ENCODE measurements around the gene DPYD.

Gene DPYD

GRCh38 chr1:97314685-97315084 lies 606.1 kb downstream of the DPYD start:
- no peak overlapping the region for H3K4me2 ChIP-seq (ENCODE audit: insufficient read depth, low read length, poor library complexity, severe bottlenecking)
- H3K79me1 ChIP-seq (ENCODE audit: low read depth, low read length): no peaks in the 10 kb centered on the region
- H3K4me3 ChIP-seq (ENCODE audit: low read length in 2 of 2): no peak overlapping the region
- WGBS, 2 donors (ENCODE audit: extremely low coverage in 2 of 2, insufficient read length in 2 of 2, insufficient replicate concordance in 1 of 2): no CpG with 5 or more reads among the region's 4 CpGs
- H3K18ac ChIP-seq (ENCODE audit: low read length): no peak overlapping the region
- H2AK5ac ChIP-seq (ENCODE audit: low read depth, low read length): no peak overlapping the region
- H2BK5ac ChIP-seq (ENCODE audit: low read length): no peak overlapping the region
- no peak overlapping the region for H2AFZ ChIP-seq (ENCODE audit: low read length)
- H3K4ac ChIP-seq (ENCODE audit: low read length): no peak overlapping the region
- peaks cover 0 to 6% of the 10 kb centered on the region in 2 donors for H3K9me3 ChIP-seq (replicated peaks in 1 of 2; ENCODE audit: control insufficient read depth in 2 of 2, insufficient read depth in 1 of 2, low read depth in 1 of 2, low read length in 2 of 2)
- no peak overlapping the region for H2BK12ac ChIP-seq (ENCODE audit: low read length)
- H3K23ac ChIP-seq (ENCODE audit: low read depth, low read length, poor library complexity): no peak overlapping the region
- no peak overlapping the region for H4K91ac ChIP-seq (ENCODE audit: low read depth, low read length, poor library complexity)
- no peak overlapping the region for H3K27ac ChIP-seq (replicated peaks; ENCODE audit: low read length)
- H2BK120ac ChIP-seq (ENCODE audit: low read depth, low read length): no peak overlapping the region
- no peaks in the 10 kb centered on the region for H3K4me1 ChIP-seq (ENCODE audit: control insufficient read depth in 2 of 2, insufficient read depth in 1 of 2, low read depth in 1 of 2, low read length in 2 of 2)
- DNase-seq (ENCODE audit: low spot score): no peak
- no peaks in the 10 kb centered on the region for H3K27me3 ChIP-seq (ENCODE audit: control insufficient read depth in 3 of 3, insufficient read depth in 3 of 3, low read depth in 1 of 3, low read length in 3 of 3)
- no peak overlapping the region for H3K14ac ChIP-seq (ENCODE audit: low read length)
- no peak overlapping the region for H2BK15ac ChIP-seq (ENCODE audit: low read length)
- no peaks in the 10 kb centered on the region for H3K36me3 ChIP-seq (replicated peaks in 1 of 2; ENCODE audit: control insufficient read depth in 2 of 2, insufficient read depth in 2 of 2, low read length in 2 of 2)
- no peak overlapping the region for H3K9ac ChIP-seq (ENCODE audit: low read depth, low read length, poor library complexity)
- H4K8ac ChIP-seq (ENCODE audit: low read depth, low read length): no peak overlapping the region

- no peaks in the 10 kb centered on the region for H3K27me3 ChIP-seq (ENCODE audit: control insufficient read depth in 3 of 3, insufficient read depth in 3 of 3, low read depth in 1 of 3, low read length in 3 of 3)
- no peak overlapping the region for H2BK120ac ChIP-seq (ENCODE audit: low read depth, low read length)
- no peak overlapping the region for H4K8ac ChIP-seq (ENCODE audit: low read depth, low read length)
- WGBS, 2 donors (ENCODE audit: extremely low coverage in 2 of 2, insufficient read length in 2 of 2, insufficient replicate concordance in 1 of 2): no CpG with 5 or more reads among the region's 1 CpG
- H4K91ac ChIP-seq (ENCODE audit: low read depth, low read length, poor library complexity): no peak overlapping the region
- no peak overlapping the region for H3K4me2 ChIP-seq (ENCODE audit: insufficient read depth, low read length, poor library complexity, severe bottlenecking)
- no peak overlapping the region for H2AK5ac ChIP-seq (ENCODE audit: low read depth, low read length)
- H3K14ac ChIP-seq (ENCODE audit: low read length): no peak overlapping the region
- no peaks in the 10 kb centered on the region for H3K79me1 ChIP-seq (ENCODE audit: low read depth, low read length)
- no peak overlapping the region for H2AFZ ChIP-seq (ENCODE audit: low read length)
- no peak overlapping the region for H2BK12ac ChIP-seq (ENCODE audit: low read length)
- no peak overlapping the region for H3K27ac ChIP-seq (replicated peaks; ENCODE audit: low read length)
- H3K36me3 ChIP-seq (replicated peaks in 1 of 2; ENCODE audit: control insufficient read depth in 2 of 2, insufficient read depth in 2 of 2, low read length in 2 of 2): no peaks in the 10 kb centered on the region
- H3K23ac ChIP-seq (ENCODE audit: low read depth, low read length, poor library complexity): no peak overlapping the region
- H3K9me3 ChIP-seq (replicated peaks in 1 of 2; ENCODE audit: control insufficient read depth in 2 of 2, insufficient read depth in 1 of 2, low read depth in 1 of 2, low read length in 2 of 2): no peaks in the 10 kb centered on the region
- no peak overlapping the region for H3K18ac ChIP-seq (ENCODE audit: low read length)
- H3K4me1 ChIP-seq (ENCODE audit: control insufficient read depth in 2 of 2, insufficient read depth in 1 of 2, low read depth in 1 of 2, low read length in 2 of 2): no peaks in the 10 kb centered on the region
- H2BK15ac ChIP-seq (ENCODE audit: low read length): no peak overlapping the region
- H3K9ac ChIP-seq (ENCODE audit: low read depth, low read length, poor library complexity): no peak overlapping the region
- no peak overlapping the region for H3K4ac ChIP-seq (ENCODE audit: low read length)
- H2BK5ac ChIP-seq (ENCODE audit: low read length): no peak overlapping the region
- H3K4me3 ChIP-seq (ENCODE audit: low read length in 2 of 2): no peak overlapping the region
- no peak for DNase-seq (ENCODE audit: low spot score)
Measured at GRCh38 chr1:97308131-97308530, 612.7 kb downstream of the DPYD start.

GRCh38 chr1:97307568-97307967 lies 613.3 kb downstream of the DPYD start:
- no peak overlapping the region for H3K18ac ChIP-seq (ENCODE audit: low read length)
- no peak overlapping the region for H2BK5ac ChIP-seq (ENCODE audit: low read length)
- H3K4me2 ChIP-seq (ENCODE audit: insufficient read depth, low read length, poor library complexity, severe bottlenecking): no peak overlapping the region
- no peak overlapping the region for H3K4me3 ChIP-seq (ENCODE audit: low read length in 2 of 2)
- no peak overlapping the region for H4K8ac ChIP-seq (ENCODE audit: low read depth, low read length)
- H3K27me3 ChIP-seq (ENCODE audit: control insufficient read depth in 3 of 3, insufficient read depth in 3 of 3, low read depth in 1 of 3, low read length in 3 of 3): no peaks in the 10 kb centered on the region
- no peak overlapping the region for H2AK5ac ChIP-seq (ENCODE audit: low read depth, low read length)
- no peak overlapping the region for H3K9ac ChIP-seq (ENCODE audit: low read depth, low read length, poor library complexity)
- no peak overlapping the region for H2AFZ ChIP-seq (ENCODE audit: low read length)
- H2BK15ac ChIP-seq (ENCODE audit: low read length): no peak overlapping the region
- H3K79me1 ChIP-seq (ENCODE audit: low read depth, low read length): no peaks in the 10 kb centered on the region
- H3K14ac ChIP-seq (ENCODE audit: low read length): no peak overlapping the region
- H2BK120ac ChIP-seq (ENCODE audit: low read depth, low read length): no peak overlapping the region
- H3K27ac ChIP-seq (replicated peaks; ENCODE audit: low read length): no peak overlapping the region
- no peak overlapping the region for H3K23ac ChIP-seq (ENCODE audit: low read depth, low read length, poor library complexity)
- H3K4ac ChIP-seq (ENCODE audit: low read length): no peak overlapping the region
- no peak overlapping the region for H2BK12ac ChIP-seq (ENCODE audit: low read length)
- no peaks in the 10 kb centered on the region for H3K4me1 ChIP-seq (ENCODE audit: control insufficient read depth in 2 of 2, insufficient read depth in 1 of 2, low read depth in 1 of 2, low read length in 2 of 2)
- H3K9me3 ChIP-seq (replicated peaks in 1 of 2; ENCODE audit: control insufficient read depth in 2 of 2, insufficient read depth in 1 of 2, low read depth in 1 of 2, low read length in 2 of 2): no peaks in the 10 kb centered on the region
- no peak overlapping the region for H4K91ac ChIP-seq (ENCODE audit: low read depth, low read length, poor library complexity)
- no peaks in the 10 kb centered on the region for H3K36me3 ChIP-seq (replicated peaks in 1 of 2; ENCODE audit: control insufficient read depth in 2 of 2, insufficient read depth in 2 of 2, low read length in 2 of 2)
- DNase-seq (ENCODE audit: low spot score): no peak

- Histone ChIP-seq H2BK15ac (ENCODE audit: low read length) (no peak overlapping the region), H3K36me3 (replicated peaks in 1 of 2; ENCODE audit: control insufficient read depth in 2 of 2, insufficient read depth in 2 of 2, low read length in 2 of 2) (no peaks in the 10 kb centered on the region), H2BK120ac (ENCODE audit: low read depth, low read length) (no peak overlapping the region), H2BK5ac (ENCODE audit: low read length) (no peak overlapping the region), H3K18ac (ENCODE audit: low read length) (no peak overlapping the region), H2BK12ac (ENCODE audit: low read length) (no peak overlapping the region), H3K23ac (ENCODE audit: low read depth, low read length, poor library complexity) (no peak overlapping the region), H3K4me1 (ENCODE audit: control insufficient read depth in 2 of 2, insufficient read depth in 1 of 2, low read depth in 1 of 2, low read length in 2 of 2) (no peaks in the 10 kb centered on the region), H3K4me3 (ENCODE audit: low read length in 2 of 2) (no peak overlapping the region), H3K14ac (ENCODE audit: low read length) (no peak overlapping the region), H4K91ac (ENCODE audit: low read depth, low read length, poor library complexity) (no peak overlapping the region), H3K9ac (ENCODE audit: low read depth, low read length, poor library complexity) (no peak overlapping the region), H4K8ac (ENCODE audit: low read depth, low read length) (no peak overlapping the region), H3K27me3 (ENCODE audit: control insufficient read depth in 3 of 3, insufficient read depth in 3 of 3, low read depth in 1 of 3, low read length in 3 of 3) (no peaks in the 10 kb centered on the region), H3K27ac (replicated peaks; ENCODE audit: low read length) (no peak overlapping the region), H3K9me3 (replicated peaks in 1 of 2; ENCODE audit: control insufficient read depth in 2 of 2, insufficient read depth in 1 of 2, low read depth in 1 of 2, low read length in 2 of 2) (no peaks in the 10 kb centered on the region), H3K79me1 (ENCODE audit: low read depth, low read length) (no peaks in the 10 kb centered on the region), H2AFZ (ENCODE audit: low read length) (no peak overlapping the region), H2AK5ac (ENCODE audit: low read depth, low read length) (no peak overlapping the region), H3K4me2 (ENCODE audit: insufficient read depth, low read length, poor library complexity, severe bottlenecking) (no peak overlapping the region), H3K4ac (ENCODE audit: low read length) (no peak overlapping the region)
- no CpG with 5 or more reads among the region's 2 CpGs for WGBS, 2 donors (ENCODE audit: extremely low coverage in 2 of 2, insufficient read length in 2 of 2, insufficient replicate concordance in 1 of 2)
- DNase-seq (ENCODE audit: low spot score): no peak
Measured at GRCh38 chr1:97307151-97307550, 613.7 kb downstream of the DPYD start.

All from neuronal stem cell (in vitro differentiated cells).